Endothelial cell of umbilical vein (primary cell): ENCODE results near the gene IDI2. TPM values are rescaled to one million over a fixed set of nuclear protein-coding genes. Genes with fewer than 3 reads are reported as not detected.

Source experiments
- BruUV-seq: library from RNA; stranded (reverse); fragments of 400-500 nt; replicated peaks from 2 replicates; lab custom pipeline; 2021; lab: Mats Ljungman, UMichigan
- CTCF ChIA-PET: fragments of 300-600, 350-600 bp; sonication (Branson Sonifier 250); formaldehyde crosslinking; loops from one replicate; lab custom pipeline; 2021; ENCODE audit warnings: antibody characterized with exemption, inconsistent platforms; lab: Charles Lee
- POLR2A ChIA-PET: fragments of 300-600, 350-600 bp; sonication (Branson Sonifier 250); formaldehyde crosslinking; loops from one replicate; lab custom pipeline; 2021; ENCODE audit warnings: antibody characterized with exemption, inconsistent platforms; lab: Charles Lee
- DNase-seq: peaks from one replicate; pipeline ENCODE4 v3.0.0-alpha.2; 2011; ENCODE audit warnings: low read depth, low spot score
- FAIRE-seq: peaks from 2 replicates; lab custom pipeline; 2011; peaks lifted over from hg19 to GRCh38; lab: Jason Lieb, UNC
- H2AFZ ChIP-seq: 2 replicates; pipeline ENCODE4 v1.6.0; 2012; ENCODE audit warnings: low read depth, low read length, control low read depth, inconsistent platforms
- H3K27ac ChIP-seq: 2 replicates; pipeline ENCODE4 v1.5.1; 2011; ENCODE audit warnings: low read depth, mild to moderate bottlenecking, control low read depth, low read length, moderate library complexity; ENCODE audit not compliant: insufficient read depth
- H3K27me3 ChIP-seq, 2 experiments: 2 replicates each; pipeline versions ENCODE4 v1.6.0 to v1.6.1; 2011; ENCODE audit warnings: low read length in 2 of 2, mixed read lengths in 1 of 2; ENCODE audit not compliant: control insufficient read depth in 2 of 2, insufficient read depth in 2 of 2
- H3K36me3 ChIP-seq, 2 experiments: 2 replicates in 1 of 2; 3 replicates in 1 of 2; pipeline ENCODE4 v1.5.1; 2011; ENCODE audit warnings: low read length in 2 of 2, mild to moderate bottlenecking in 1 of 2, moderate library complexity in 1 of 2; ENCODE audit not compliant: control insufficient read depth in 2 of 2, insufficient read depth in 2 of 2; ENCODE audit errors: extremely low read depth in 1 of 2
- H3K4me1 ChIP-seq: 3 replicates; pipeline ENCODE4 v1.5.1; 2011; ENCODE audit warnings: mild to moderate bottlenecking, low read length; ENCODE audit not compliant: control insufficient read depth, insufficient read depth; ENCODE audit errors: extremely low read depth
- H3K4me2 ChIP-seq: 2 replicates; pipeline ENCODE4 v1.6.1; 2011; ENCODE audit warnings: low read length, control low read depth, mixed read lengths; ENCODE audit not compliant: insufficient read depth
- H3K4me3 ChIP-seq, 3 experiments: fragments of 200-600 bp in 1 of 3; sonication (generic), shearing (Covaris generic) in 1 of 3; replicated peaks in 1 of 3; 2 replicates each; pipeline ENCODE4 v1.5.1; 2011 to 2016; ENCODE audit warnings: control low read depth in 3 of 3, low read length in 3 of 3, mild to moderate bottlenecking in 2 of 3, inconsistent platforms in 1 of 3, low read depth in 1 of 3, moderate library complexity in 1 of 3; ENCODE audit not compliant: insufficient read depth in 1 of 3
- H3K79me2 ChIP-seq: 2 replicates; pipeline ENCODE4 v1.6.0; 2012; ENCODE audit warnings: low read length, inconsistent platforms; ENCODE audit not compliant: control insufficient read depth, insufficient read depth
- H3K9ac ChIP-seq: replicated peaks from 2 replicates; pipeline ENCODE3; 2011; ENCODE audit warnings: low read length, control low read depth; ENCODE audit not compliant: insufficient read depth; ENCODE audit errors: extremely low read depth
- H3K9me1 ChIP-seq: replicated peaks from 3 replicates; pipeline ENCODE4 v1.6.0; 2011; ENCODE audit warnings: mild to moderate bottlenecking, low read length; ENCODE audit not compliant: control insufficient read depth, insufficient read depth; ENCODE audit errors: extremely low read depth
- H3K9me3 ChIP-seq: replicated peaks from 2 replicates; pipeline ENCODE4 v1.5.1; 2012; ENCODE audit warnings: low read length, inconsistent platforms; ENCODE audit not compliant: control insufficient read depth, insufficient read depth
- H4K20me1 ChIP-seq: replicated peaks from 2 replicates; pipeline ENCODE3; 2011; ENCODE audit warnings: mild to moderate bottlenecking, low read length; ENCODE audit not compliant: control insufficient read depth, insufficient read depth; ENCODE audit errors: extremely low read depth
- EZH2 ChIP-seq: IDR thresholded peaks from 2 replicates; pipeline ENCODE4 v1.6.1; 2012; ENCODE audit warnings: borderline replicate concordance, low read depth, mild to moderate bottlenecking, moderate library complexity, low read length, inconsistent platforms; ENCODE audit not compliant: severe bottlenecking
- FOS ChIP-seq: IDR thresholded peaks from 2 replicates; pipeline ENCODE4 v1.6.1; 2011; ENCODE audit warnings: mild to moderate bottlenecking, low read length, moderate library complexity, borderline replicate concordance; ENCODE audit not compliant: insufficient read depth
- GATA2 ChIP-seq: IDR thresholded peaks from 2 replicates; pipeline ENCODE4 v1.7.0; 2011; ENCODE audit warnings: low read depth, mild to moderate bottlenecking, moderate library complexity, mixed read lengths, low read length; ENCODE audit not compliant: insufficient read length, insufficient read depth
- JUN ChIP-seq: IDR thresholded peaks from 2 replicates; pipeline ENCODE4 v1.6.1; 2011; ENCODE audit warnings: borderline replicate concordance, low read depth; ENCODE audit not compliant: insufficient read length, insufficient read depth
- MYC ChIP-seq: IDR thresholded peaks from one replicate; pipeline ENCODE4 v1.6.1; 2011; ENCODE audit warnings: mild to moderate bottlenecking, low read depth, low read length
- POLR2A ChIP-seq: IDR thresholded peaks from 2 replicates; pipeline ENCODE4 v1.6.1; 2012; ENCODE audit warnings: low read depth, mild to moderate bottlenecking, control low read depth, low read length
- POLR2AphosphoS5 ChIP-seq: IDR thresholded peaks from 2 replicates; pipeline ENCODE4 v1.6.1; 2012; ENCODE audit warnings: low read depth, mild to moderate bottlenecking, control low read depth, low read length, moderate library complexity; ENCODE audit not compliant: insufficient read depth
- dilution Hi-C: fragments of 300-500 bp; cut with MboI; formaldehyde crosslinking; loops from one replicate; pipeline ENCODE4 v1.15.0; 2019; ENCODE audit warnings: low sequenced_read_pairs; ENCODE audit not compliant: extremely low pct_ligation_motif_present
- intact Hi-C: fragments of 100-400 bp; cut with micrococcal nuclease; formaldehyde crosslinking; loops from one replicate; pipeline ENCODE4 v1.10.0; 2022
- polyA plus RNA-seq, 4 experiments: library from polyadenylated mRNA; depleted of rRNA in 3 of 4; stranded (reverse) in 3 of 4; unstranded in 1 of 4; fragments of >200 nt; gene quantifications; 2 replicates each; pipeline versions ENCODE4 v1.2.1 to v1.2.3, GENCODE V29; 2011 to 2012; ENCODE audit warnings: missing spikeins in 1 of 4
- total RNA-seq: library from RNA; stranded (reverse); gene quantifications from 2 replicates; pipeline ENCODE4 v1.2.3, GENCODE V29; 2021
- TF ChIP-seq, protein P1 (sequence below): IDR thresholded peaks from 2 replicates; pipeline ENCODE4 v1.6.1; 2011; ENCODE audit not compliant: insufficient read depth, insufficient read length
- TF ChIP-seq, protein P2 (sequence below), 2 donors: IDR thresholded peaks; 1 replicate in 1 of 2; 2 replicates in 1 of 2; pipeline ENCODE4 v1.5.1; 2011; ENCODE audit warnings: low read length in 2 of 2, mild to moderate bottlenecking in 2 of 2, moderate library complexity in 2 of 2, control low read depth in 1 of 2, inconsistent platforms in 1 of 2, low read depth in 1 of 2; ENCODE audit not compliant: insufficient read depth in 1 of 2; ENCODE audit errors: extremely low read depth in 1 of 2

The IDI2 gene
- total and polyA plus RNA-seq, 2 donors (not counting 3 experiments of a cell fraction or from before 2014, with no cell fraction given): not detected

DNA sequence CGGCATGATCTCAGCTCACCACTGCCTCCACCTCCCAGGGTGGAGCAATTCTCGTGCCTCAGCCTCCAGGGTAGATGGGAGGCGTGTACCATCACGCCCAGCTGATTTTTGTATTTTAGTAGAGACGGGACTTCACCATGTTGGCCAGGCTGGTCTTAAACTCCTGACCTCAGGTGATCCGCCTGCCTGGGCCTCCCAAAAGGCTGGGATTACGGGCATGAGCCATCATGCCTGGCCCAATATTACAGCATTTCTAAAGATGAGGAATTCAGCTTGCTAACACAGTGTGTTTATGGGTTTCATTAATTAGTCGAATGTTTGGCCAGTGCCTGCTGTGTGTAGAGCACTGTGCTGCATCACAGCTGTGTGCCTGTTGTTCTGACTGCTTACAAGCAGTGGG lies 34.2 kb upstream of the IDI2 start:
- Histone ChIP-seq H3K9ac (no peak overlapping the region), H3K79me2 (peaks cover 78% of the 10 kb centered on the region), H3K4me3 (no peak overlapping the region), H3K27ac (no peak overlapping the region), H3K9me1 (no peaks in the 10 kb centered on the region), H4K20me1 (no peaks in the 10 kb centered on the region), H3K36me3 (no peaks in the 10 kb centered on the region), H3K4me2 (no peak overlapping the region), H3K9me3 (no peaks in the 10 kb centered on the region), H3K4me1 (peaks cover 57% of the 10 kb centered on the region), H3K27me3 (no peaks in the 10 kb centered on the region), H2AFZ (no peak overlapping the region)
- TF ChIP-seq, protein P1, sequence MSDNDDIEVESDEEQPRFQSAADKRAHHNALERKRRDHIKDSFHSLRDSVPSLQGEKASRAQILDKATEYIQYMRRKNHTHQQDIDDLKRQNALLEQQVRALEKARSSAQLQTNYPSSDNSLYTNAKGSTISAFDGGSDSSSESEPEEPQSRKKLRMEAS: no peak
- TF ChIP-seq POLR2A (no peak), FOS (no peak), POLR2AphosphoS5 (no peak), EZH2 (no peak), GATA2 (no peak), MYC (no peak), JUN (no peak)
- TF ChIP-seq, protein P2, sequence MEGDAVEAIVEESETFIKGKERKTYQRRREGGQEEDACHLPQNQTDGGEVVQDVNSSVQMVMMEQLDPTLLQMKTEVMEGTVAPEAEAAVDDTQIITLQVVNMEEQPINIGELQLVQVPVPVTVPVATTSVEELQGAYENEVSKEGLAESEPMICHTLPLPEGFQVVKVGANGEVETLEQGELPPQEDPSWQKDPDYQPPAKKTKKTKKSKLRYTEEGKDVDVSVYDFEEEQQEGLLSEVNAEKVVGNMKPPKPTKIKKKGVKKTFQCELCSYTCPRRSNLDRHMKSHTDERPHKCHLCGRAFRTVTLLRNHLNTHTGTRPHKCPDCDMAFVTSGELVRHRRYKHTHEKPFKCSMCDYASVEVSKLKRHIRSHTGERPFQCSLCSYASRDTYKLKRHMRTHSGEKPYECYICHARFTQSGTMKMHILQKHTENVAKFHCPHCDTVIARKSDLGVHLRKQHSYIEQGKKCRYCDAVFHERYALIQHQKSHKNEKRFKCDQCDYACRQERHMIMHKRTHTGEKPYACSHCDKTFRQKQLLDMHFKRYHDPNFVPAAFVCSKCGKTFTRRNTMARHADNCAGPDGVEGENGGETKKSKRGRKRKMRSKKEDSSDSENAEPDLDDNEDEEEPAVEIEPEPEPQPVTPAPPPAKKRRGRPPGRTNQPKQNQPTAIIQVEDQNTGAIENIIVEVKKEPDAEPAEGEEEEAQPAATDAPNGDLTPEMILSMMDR (IDR thresholded peaks at IDR 0.05; ENCODE audit: extremely low read depth in 1 of 2, insufficient read depth in 1 of 2, low read depth in 1 of 2, low read length in 2 of 2): no peak
- BruUV-seq: no TSS peak
- FAIRE-seq (no peak), DNase-seq (no peak)
- CTCF ChIA-PET: no interaction called here
- POLR2A ChIA-PET: interaction anchor here (0.9 kb wide), 1 partner anchor 11 kb away, joined by 7 read pairs; the partner anchor contains the start of gene IDI1
- dilution Hi-C loops: no loop called here
- intact Hi-C loops: no loop called here
